Epithelial cell of proximal tubule (primary cell): ENCODE results near the gene TJP1. TPM values are rescaled to one million over a fixed set of nuclear protein-coding genes. Genes with fewer than 3 reads are reported as not detected.
"Not testable (repeated sequence)": the region's sequence is repeated elsewhere in the genome, so short reads cannot be mapped to it uniquely, and the experiment has no call there.

Experiments
- DNase-seq: peaks from one replicate; pipeline ENCODE4 v3.0.0-alpha.2; 2011; ENCODE audit warnings: low read depth
- H3K4me3 ChIP-seq: 2 replicates; pipeline ENCODE4 v1.5.1; 2011; ENCODE audit warnings: low read depth, mild to moderate bottlenecking, low read length
- total RNA-seq: library from RNA; depleted of rRNA; stranded (reverse); fragments of >200 nt; gene quantifications from 2 replicates; pipeline ENCODE4 v1.2.3, GENCODE V29; 2015
- TF ChIP-seq, protein P1 (sequence below): conservative IDR thresholded peaks from 2 replicates; pipeline ENCODE4 v1.5.1; 2012; ENCODE audit warnings: low read depth, mild to moderate bottlenecking, low read length

Gene TJP1
- total RNA-seq, 1 donor from 2014 or later, result 106 TPM

DNA sequence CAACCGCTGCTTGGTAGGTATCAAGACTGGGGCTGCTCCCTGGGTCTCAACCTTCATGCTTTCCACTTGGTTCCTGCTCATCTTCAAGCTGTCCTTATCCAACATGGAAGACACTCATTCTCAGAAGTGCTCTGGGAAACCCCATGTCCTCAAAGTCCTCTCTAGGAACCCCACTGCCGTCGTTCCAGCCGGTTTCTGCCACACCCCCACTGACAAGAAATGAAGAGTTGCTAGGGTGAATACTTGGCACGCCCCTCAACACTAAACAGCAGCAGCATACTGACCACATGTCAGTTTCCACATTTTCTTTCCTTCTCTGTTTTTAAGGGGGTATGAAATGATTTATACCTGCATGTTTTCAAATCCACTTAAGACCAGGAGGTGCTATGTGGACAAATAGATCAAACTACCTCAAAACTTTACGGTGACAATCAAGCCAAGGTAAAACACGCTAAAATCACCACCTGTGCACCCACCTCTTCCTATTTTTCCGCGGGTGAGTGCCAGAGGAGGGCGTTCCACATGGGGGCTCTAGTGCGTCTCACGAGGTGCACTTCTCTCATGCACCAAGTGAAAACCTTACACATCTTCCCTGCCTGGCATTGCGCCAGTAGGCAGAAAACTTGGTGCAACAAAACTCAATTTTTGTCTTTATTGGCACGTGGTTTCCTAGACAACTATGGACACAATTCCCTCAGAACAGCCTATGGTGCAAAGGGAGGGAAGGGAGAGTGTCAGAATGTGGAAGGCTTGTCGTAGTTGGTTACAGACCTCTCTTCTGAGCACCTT is 125.1 kb downstream of the TJP1 start:
- H3K4me3 ChIP-seq, result no peak overlapping the region
- DNase-seq, result no peak
- TF ChIP-seq, protein P1, sequence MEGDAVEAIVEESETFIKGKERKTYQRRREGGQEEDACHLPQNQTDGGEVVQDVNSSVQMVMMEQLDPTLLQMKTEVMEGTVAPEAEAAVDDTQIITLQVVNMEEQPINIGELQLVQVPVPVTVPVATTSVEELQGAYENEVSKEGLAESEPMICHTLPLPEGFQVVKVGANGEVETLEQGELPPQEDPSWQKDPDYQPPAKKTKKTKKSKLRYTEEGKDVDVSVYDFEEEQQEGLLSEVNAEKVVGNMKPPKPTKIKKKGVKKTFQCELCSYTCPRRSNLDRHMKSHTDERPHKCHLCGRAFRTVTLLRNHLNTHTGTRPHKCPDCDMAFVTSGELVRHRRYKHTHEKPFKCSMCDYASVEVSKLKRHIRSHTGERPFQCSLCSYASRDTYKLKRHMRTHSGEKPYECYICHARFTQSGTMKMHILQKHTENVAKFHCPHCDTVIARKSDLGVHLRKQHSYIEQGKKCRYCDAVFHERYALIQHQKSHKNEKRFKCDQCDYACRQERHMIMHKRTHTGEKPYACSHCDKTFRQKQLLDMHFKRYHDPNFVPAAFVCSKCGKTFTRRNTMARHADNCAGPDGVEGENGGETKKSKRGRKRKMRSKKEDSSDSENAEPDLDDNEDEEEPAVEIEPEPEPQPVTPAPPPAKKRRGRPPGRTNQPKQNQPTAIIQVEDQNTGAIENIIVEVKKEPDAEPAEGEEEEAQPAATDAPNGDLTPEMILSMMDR, result no peak

DNA sequence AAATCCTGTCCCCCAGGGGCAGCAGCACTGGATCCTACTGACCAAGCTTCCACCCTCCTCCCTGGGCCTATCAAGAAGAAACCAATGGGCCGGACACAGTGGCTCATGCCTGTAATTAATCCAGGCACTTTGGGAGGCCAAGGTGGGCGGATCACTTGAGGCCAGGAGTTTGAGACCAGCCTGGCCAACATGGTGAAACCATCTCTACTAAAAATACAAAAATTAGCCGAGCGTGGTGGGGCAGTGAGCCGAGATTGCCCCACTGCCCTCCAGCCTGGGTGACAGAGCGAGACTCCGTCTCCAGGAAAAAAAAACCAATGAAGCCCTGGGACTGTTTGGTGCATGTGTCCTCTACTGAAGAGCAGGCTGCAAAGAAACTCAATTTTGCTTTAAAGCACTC is 125.8 kb downstream of the TJP1 start:
- not testable (repeated sequence) for H3K4me3 ChIP-seq, DNase-seq

DNA sequence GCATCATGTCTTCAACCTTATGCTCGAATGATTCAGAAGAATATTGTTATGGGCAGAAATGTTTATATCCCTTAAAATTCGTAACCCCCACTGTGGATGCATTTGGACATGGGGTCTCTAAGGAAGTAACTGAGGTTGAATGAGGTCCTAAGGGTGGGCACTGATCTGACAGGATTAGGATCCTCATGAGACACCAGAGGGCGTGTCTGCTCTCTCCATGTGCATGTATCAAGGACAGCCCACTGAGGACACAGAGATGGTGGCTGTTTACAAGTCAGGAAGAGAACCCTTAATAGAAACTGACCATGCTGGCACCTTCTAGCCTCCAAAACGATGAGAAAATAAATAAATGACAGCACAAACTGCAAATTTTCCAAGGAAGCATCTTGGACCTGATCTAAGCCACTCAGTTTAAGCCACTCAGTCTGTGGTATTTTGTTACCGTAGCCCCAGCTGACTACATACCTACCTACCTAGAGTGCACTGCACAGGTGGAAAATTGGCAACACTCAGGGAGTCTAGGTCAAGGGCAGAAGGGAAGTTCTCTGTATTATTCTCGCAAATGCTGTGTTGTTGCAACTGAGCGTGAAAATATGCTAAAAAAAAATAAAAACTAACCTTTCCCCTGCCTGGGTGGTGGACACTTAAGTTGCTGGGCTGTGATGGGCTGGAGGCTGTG is 126.6 kb downstream of the TJP1 start:
- H3K4me3 ChIP-seq, result no peak overlapping the region
- TF ChIP-seq, protein P1, result peak; percentile 9
- DNase-seq, result no peak

DNA sequence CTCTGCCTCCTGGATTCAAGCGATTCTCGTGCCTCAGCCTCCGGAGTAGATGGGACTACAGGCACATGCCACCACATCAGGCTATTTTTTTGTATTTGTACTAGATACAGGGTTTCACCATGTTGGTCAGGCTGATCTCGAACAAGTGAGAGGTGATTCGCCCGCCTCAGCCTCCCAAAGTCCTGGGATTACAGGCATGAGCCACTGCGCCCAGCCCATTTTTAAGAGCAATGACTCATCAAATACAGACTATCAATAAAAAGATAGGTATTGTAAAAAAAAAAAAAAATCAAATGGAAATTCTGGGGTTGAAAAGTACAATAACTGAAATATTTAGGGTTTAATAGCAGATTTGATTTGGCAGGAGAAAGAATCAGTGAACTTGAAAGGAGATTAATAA is 129.0 kb downstream of the TJP1 start:
- no peak for DNase-seq
- TF ChIP-seq, protein P1, result no peak
- H3K4me3 ChIP-seq, result no peak overlapping the region

DNA sequence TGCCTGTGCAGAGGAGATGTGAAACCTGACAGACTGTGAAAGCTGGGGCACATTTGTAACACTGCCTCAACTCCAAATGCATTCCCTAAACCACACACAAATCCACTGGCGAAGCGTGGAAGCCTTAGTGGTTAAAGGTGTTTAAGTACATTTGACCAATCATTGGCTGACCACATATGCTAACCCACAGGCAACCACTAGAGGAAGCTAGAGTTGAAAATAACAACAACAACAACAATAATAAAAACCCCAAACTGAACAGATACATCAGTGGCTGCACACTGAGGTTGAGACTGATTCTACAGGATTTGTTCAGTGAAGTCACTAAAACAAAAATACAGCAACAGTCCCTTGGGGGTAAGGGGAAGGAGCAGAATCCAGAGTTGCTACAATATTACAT is 129.7 kb downstream of the TJP1 start:
- no peak for DNase-seq
- TF ChIP-seq, protein P1, result peak; percentile 51
- H3K4me3 ChIP-seq, result no peak overlapping the region

DNA sequence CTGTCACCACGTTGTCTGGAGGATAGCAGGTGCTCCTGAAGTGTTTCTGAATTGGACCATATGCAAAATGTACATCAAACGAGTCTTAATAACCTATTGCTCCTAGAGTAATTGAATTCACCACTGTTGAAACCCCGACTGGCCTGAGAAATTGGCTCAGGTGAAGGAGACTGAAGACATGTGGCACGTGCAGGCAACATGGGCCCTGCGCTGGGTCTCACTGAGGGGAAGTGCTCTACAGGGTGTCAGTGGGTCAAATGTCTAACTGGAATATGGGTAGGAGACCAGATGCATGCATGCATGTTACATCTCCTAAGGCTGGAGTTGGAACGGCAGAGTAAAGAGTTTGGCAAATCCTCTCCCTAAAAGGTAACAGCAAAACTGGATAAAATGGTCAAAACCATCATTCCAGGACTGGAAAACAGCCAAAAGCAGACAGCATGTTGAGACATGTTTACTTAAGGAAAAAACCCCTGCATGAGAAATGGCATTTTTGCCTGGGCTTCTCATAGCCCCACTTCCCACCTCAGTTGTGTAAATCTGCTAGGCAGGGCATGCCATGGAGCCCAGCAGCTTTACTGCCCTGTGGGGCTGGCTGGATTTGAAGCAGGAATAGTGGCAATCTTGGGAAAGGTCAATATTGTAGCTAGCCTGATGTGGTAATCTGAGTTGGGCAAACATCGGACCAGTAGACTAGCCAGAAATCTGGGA is 131.3 kb downstream of the TJP1 start:
- no peak overlapping the region for H3K4me3 ChIP-seq
- DNase-seq, result no peak
- TF ChIP-seq, protein P1, result no peak

DNA sequence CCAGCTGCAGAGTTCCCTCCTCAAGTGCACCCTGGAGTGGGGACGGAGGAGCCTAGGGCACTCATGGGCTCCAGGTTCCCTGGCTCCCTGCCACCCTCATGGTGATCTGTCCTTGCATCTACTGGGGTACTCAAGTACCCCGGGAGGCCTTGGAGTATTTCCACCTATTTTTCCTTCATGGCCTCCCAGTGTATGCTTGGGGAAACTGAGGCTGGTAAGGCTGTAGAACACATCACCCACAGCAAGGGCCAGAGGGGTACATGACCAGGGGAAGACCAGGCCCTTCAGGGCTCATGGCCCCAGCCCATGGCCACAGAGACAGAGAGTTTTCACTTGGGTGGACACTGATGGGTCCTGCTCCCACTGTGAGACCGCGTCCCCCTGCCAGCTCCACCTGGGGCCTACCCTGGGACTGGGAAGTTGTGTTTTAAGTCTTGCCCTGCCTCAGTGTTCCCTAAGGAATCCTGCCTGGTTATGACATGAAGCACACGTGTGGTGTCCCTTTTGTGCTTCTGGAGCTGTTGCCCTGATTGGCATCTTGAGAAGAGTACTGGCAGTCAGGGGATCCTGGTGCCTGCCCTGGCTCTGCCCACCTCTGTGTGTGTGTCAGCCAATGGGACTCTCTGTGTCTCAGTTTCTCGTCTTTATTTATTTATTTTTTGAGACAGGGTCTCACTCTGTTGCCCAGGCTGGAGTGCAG is 132.8 kb downstream of the TJP1 start:
- no peak for DNase-seq
- no peak overlapping the region for H3K4me3 ChIP-seq
- TF ChIP-seq, protein P1, result no peak
